ENCODE results near the gene C2orf78.
"Not testable (repeated sequence)": the region's sequence is repeated elsewhere in the genome, so short reads cannot be mapped to it uniquely, and the experiment has no call there.

The C2orf78 gene

GRCh38 chr2:73780237-73780582 lies 3.8 kb upstream of the C2orf78 start:
- DNase-seq (ENCODE audit: low read depth), result no peak

DNA sequence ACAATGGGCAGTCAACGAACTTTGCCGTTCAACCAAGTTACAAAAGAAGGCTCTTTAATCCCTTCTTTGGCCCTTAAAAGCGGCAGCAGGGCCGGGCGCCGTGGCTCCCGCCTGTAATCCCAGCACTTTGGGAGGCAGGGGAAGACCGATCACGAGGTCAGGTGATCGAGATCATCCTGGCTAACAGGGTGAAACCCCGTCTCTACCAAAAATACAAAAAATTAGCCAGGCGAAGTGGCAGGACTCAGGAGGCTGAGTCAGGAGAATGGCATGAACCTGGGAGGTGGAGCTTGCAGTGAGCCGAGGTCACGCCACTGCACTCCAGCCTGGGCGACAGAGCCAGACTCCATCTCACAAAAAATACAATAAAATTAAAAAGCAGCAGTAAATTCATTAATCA lies 581 bp upstream of the C2orf78 start:
- not testable (repeated sequence) for DNase-seq (ENCODE audit: low read depth)

GRCh38 chr2:73811878-73812277 lies 27.9 kb downstream of the C2orf78 start:
- DNase-seq (ENCODE audit: low read depth), result no peak

DNA sequence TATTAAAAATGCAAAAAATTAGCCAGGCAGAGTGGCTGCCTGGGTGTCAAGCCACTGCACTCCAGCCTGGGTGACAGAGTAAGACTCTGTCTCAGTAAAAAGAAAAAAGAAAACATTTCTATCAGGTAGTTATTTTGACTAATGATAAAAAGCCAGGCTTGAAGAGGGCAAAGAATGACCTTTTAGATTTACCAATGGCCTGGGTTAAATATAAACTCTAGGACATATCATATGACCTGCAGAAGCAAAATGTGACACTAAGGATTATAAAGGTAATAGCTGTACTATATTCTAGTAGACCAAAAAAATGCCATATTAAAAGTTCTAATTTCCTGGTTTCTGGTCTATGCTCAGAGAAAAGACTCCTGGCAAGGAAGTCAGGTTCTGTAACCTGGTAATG lies 28.7 kb downstream of the C2orf78 start:
- DNase-seq (ENCODE audit: low read depth), result no peak

DNA sequence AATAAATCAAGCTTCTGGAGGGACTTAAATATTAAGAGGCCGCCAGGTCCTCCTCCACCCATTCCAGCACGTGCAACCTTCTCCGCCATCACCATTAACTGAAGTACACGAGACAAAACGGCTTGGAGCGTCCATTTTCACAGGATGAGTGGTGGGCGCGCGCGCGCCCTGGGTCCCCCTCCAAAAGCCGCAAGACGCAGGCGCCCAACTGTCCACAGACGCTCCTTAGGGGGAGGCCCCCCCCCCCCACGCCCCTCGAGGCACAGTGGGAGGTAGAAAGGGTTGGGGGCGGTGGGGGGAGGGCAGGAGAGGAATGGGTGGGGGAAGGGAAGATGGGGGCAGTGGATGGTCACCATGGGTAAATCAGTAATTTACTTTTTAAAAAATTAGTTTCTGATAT lies 34.3 kb downstream of the C2orf78 start:
- no peak for DNase-seq (ENCODE audit: low read depth)

DNA sequence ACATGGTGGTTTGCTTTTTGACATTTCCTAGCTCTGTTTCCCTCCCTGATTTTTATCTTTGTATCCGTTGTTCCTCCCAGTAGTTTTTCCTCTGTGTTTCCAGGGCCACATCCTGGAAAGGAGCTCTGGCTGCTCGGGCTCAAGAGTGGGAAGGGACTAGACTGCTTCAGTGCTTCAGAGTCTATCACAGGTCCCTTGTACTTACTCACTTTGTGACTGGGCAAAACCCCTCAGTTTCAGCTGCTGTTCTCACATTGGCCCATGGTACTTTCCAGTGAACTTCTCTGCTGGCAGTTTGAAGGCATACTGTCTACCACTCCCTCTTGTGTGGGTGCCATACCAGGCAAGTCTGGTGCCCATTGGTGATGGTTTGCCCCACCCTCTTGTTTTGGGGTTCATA lies 37.2 kb downstream of the C2orf78 start:
- DNase-seq (ENCODE audit: low read depth), result no peak

DNA sequence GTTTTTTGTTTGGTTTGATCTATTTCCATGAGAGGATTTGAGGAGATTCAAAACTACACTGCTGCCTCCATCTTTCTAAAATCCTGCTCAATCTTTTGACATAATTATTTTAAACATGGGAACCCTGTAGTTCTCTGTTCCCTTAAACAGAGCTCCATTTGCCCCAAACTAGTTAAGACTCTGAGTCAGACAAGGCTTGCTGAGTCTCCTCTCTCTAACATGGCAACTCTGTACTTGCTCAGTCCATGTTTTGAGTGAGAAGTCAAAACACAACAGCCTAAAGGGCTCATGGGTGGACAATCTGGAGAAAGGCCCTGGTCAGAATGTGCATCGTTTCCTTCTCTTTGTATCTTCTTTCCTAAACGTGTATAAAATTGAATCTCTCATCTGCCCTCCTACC lies 37.7 kb downstream of the C2orf78 start:
- no peak for DNase-seq (ENCODE audit: low read depth)

- no peak for DNase-seq (ENCODE audit: low read depth)
Observed at GRCh38 chr2:73822276-73822675, 38.3 kb downstream of the C2orf78 start.

DNA sequence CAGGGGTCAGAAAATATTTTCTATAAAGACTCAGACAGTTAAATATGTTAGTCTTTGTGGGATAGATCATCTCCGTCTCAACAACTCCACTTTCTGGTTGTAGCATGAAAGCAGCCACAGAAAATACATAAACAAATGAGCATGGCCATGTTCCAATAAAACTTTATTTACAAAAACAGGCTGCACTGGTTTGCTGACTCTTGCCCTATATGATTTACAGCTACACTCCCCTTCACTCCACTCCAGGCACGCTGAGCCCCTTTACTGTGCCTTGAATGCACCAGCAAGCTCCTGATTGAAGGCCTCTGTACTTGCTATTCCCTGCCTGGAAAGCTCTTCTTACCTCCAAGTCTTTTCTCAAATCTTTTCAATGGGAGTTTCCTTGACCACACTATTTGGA lies 39.0 kb downstream of the C2orf78 start:
- DNase-seq (ENCODE audit: low read depth), result no peak

DNA sequence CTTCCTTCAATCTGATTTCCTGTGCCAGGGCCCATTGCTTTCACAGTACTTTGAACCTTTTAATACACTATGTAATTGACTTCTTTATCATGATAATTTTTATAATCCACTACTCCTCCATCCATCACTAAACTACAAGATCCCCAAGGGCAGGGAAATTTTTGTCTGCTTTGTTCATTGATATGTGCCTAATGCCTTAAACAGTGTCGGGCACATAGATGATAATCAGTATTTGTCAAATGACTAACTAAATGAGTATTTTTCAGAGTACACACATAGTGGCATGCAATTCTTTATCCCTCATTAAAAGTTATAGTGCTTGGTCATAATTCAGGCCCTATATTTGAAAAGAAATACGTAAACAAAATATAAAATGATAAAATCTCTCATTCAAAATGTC lies 39.4 kb downstream of the C2orf78 start:
- DNase-seq (ENCODE audit: low read depth), result no peak

DNA sequence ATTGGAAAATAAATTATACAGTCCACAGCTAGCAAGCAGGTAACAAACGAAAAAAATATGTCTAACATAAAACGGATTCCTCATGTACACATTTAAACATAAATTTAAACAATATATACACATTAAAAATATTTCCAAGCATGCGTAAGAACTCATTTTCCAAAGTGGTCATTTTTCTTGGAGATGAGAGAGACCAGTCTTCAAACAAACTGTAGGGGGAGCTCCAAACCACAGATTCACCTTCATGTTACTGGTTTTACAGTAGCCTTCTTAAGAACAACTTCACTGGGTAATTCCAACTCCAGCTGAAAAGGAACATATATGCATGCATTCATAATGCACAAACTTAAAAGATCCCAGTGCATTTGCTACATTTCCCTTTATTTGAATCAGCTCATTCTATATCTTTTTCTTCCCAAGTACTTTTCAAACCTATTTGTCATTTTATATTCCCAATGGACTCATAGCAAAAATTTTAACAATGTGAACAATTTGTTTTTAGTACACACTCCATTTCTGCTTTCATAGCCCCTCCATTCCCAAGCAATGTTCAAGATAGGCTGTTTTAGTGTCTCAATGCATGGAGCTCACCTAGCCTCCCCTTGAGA lies 40.0 kb downstream of the C2orf78 start:
- no peak for DNase-seq (ENCODE audit: low read depth)

GRCh38 chr2:73825408-73825807 lies 41.4 kb downstream of the C2orf78 start:
- DNase-seq (ENCODE audit: low read depth), result no peak

DNA sequence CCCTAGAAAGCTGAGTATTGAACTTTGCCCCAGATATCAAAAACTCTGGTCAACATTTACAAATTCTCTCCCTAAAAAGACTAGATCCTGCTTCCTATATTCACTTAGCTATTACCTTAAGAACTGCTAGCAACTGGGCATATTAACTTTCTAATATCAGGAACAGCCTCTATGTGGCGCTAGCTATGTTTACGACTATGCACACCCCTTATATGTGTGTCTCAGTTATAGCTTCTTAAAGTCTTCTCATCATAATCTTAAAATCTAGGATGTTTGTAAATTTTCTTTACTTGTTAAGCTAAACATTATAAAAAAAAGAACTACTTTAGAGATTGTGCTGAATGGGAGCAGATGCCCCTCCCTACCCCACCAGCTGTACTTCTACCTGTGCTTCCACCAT lies 43.0 kb downstream of the C2orf78 start:
- no peak for DNase-seq (ENCODE audit: low read depth)

DNA sequence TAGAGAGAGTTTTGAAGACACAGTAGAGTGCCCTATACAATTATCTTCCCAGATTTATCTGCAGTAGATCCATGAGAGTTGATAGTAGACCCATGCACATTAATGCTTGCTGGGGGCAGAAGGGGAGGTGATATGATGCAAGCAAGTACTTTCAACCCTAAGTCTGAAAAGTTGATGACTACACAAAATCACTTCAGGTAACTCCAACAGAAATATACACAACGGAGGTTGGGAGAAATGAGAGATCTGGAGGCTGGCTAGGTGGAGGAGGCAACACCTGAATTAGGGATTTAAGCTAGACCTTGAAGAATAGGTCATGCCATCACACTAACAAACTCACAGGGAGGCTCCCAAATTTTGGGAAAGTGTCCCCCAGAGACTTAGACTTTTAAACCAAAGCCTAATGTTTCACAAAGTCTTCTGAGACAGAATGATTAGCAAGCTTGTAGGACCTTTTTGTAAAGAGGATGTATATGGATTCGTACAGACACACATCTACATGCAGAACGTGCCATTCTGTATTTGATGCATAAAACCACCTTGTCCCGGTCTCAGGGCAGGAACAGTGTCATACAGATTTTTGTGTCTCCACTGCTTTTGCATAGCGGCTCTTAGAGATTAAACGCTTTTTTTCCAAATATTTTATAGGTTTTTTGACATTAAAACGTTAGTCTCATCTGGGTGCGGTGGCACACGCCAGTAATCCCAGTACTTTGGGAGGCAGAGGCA lies 43.8 kb downstream of the C2orf78 start:
- DNase-seq (ENCODE audit: low read depth), result no peak

DNA sequence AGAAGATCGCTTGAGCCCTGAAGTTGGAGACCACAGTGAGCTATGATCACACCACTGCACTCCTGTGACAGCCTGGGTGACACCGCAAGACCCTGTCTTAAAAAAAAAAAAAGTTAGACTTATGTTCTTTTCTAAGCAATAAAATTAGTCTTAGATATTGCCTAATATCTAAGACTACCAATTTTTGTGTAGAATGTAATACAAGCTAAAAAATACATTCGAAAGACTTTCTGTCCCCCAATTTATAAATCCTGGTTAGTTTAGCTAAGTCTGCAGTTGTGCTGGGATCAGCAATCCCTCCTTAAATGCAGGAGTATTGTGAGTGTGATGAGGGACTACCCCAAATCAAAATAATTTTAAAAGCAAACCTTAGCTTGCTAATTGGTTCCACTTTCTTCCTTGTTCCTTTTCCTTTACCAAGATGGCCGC lies 44.4 kb downstream of the C2orf78 start:
- DNase-seq (ENCODE audit: low read depth), result no peak

GRCh38 chr2:73828818-73829570 lies 45.0 kb downstream of the C2orf78 start, which contains the start of gene STAMBP:
Gene STAMBP, plus strand, starts transcription at chr2:73828961. Its CDS starts 1,896 bp downstream, at chr2:73830857.
- peak; percentile 85 for DNase-seq (ENCODE audit: low read depth)

DNA sequence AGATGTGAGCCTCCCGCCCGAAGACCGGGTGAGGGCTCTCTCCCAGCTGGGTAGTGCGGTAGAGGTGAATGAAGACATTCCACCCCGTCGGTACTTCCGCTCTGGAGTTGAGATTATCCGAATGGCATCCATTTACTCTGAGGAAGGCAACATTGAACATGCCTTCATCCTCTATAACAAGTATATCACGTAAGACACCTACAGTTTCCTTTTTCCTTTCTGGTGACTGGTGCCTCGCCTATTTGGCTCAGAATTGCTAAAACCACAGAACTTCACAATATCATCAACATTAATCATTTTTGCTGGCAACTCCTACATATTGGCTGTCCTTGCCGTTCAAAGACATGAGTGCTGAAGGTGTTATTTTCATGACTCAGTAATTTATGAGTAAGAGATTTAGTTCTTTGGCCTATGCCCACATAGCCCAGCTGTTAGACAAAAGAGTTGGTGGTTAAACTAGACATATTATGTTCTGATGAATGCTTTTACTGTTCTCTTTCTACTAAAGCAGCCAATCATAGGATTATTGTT lies 47.0 kb downstream of the C2orf78 start:
- DNase-seq (ENCODE audit: low read depth), result peak; percentile 42

- no peak for DNase-seq (ENCODE audit: low read depth)
Observed at GRCh38 chr2:73832930-73833329, 48.9 kb downstream of the C2orf78 start.

DNA sequence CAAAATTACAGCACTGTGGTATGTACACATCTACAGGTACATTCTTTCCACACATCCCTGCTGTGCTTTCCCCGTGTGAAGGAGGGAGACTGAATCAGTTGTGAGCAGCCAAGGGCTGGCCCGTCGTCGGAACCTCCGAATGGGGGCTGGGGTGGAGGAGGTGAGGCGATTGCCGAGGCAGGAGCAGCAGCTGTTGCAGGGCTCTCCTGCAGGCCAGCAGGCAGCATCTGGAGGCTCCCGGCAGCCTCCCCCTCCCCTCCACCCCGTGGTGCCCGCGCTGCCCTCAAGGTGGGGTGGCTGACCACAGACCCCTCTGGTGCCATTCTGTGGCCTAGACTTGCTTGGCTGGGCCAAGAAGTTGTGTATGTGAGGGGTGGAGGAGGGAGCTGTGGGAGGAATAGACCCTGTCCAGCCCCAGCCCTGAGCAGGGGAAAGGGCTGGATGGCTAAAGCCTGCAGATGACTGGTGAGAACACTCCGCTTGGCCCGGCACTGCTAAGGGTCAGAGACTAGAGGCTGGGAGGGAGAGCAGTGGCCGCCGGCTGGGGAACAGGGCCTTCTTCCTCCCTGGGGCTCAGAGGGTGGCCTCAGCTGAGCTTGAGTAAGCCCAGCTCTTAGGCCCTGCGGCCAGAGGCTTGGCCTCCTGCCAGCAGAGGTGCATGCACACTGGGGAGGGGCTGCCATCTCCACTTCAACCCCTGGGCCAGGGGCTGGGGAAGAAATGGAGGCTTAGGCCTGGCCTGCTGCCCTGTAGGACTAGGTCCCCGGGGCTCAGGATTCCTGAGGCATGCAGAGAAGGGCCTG lies 52.4 kb downstream of the C2orf78 start:
- no peak for DNase-seq (ENCODE audit: low read depth)

GRCh38 chr2:73837847-73838585 lies 54.0 kb downstream of the C2orf78 start:
- DNase-seq (ENCODE audit: low read depth), result no peak

- no peak for DNase-seq (ENCODE audit: low read depth)
Observed at GRCh38 chr2:73838889-73839534, 55.0 kb downstream of the C2orf78 start.
